SK-N-MC (cell line): Measurements from ENCODE around the gene SLC35A5.

Experiments
- DNase-seq: peaks from one replicate; pipeline ENCODE4 v3.0.0-alpha.2; 2011; ENCODE audit warnings: low read depth, low spot score
- H3K27ac ChIP-seq: fragments of 200-600 bp; sonication (generic); 2 replicates; pipeline ENCODE4 v1.5.1; 2016; ENCODE audit warnings: mixed run types
- H3K36me3 ChIP-seq: fragments of 200-600 bp; sonication (generic); 2 replicates; pipeline ENCODE4 v1.6.1; 2017; ENCODE audit warnings: antibody characterized with exemption, low read length, mixed read lengths; ENCODE audit not compliant: insufficient read depth
- H3K4me3 ChIP-seq: fragments of 200-600 bp; sonication (generic); 2 replicates; pipeline ENCODE4 v1.5.1; 2016
- H3K9ac ChIP-seq: fragments of 200-600 bp; sonication (generic); 2 replicates; pipeline ENCODE4 v1.8.0; 2017; ENCODE audit warnings: mixed run types, mixed read lengths; ENCODE audit not compliant: insufficient read length
- H3K9me3 ChIP-seq: fragments of 200-600 bp; sonication (generic); 2 replicates; pipeline ENCODE4 v1.6.1; 2017; ENCODE audit warnings: low read depth, mild to moderate bottlenecking, antibody characterized with exemption, low read length, moderate library complexity, mixed read lengths
- EZH2 ChIP-seq: fragments of 200-600 bp; sonication (generic); IDR thresholded peaks from one replicate; pipeline ENCODE4 v1.6.1; 2017; ENCODE audit warnings: antibody characterized with exemption
- FOXP2 ChIP-seq: optimal IDR thresholded peaks from 2 replicates; pipeline ENCODE3; 2011; ENCODE audit warnings: mild to moderate bottlenecking, moderate library complexity; ENCODE audit not compliant: insufficient read depth; ENCODE audit errors: extremely low read length, control extremely low read depth
- POLR2AphosphoS5 ChIP-seq: IDR thresholded peaks from 2 replicates; pipeline ENCODE4 v1.6.1; 2012; ENCODE audit warnings: mild to moderate bottlenecking, low read depth, low read length, borderline replicate concordance

SLC35A5 gene

DNA sequence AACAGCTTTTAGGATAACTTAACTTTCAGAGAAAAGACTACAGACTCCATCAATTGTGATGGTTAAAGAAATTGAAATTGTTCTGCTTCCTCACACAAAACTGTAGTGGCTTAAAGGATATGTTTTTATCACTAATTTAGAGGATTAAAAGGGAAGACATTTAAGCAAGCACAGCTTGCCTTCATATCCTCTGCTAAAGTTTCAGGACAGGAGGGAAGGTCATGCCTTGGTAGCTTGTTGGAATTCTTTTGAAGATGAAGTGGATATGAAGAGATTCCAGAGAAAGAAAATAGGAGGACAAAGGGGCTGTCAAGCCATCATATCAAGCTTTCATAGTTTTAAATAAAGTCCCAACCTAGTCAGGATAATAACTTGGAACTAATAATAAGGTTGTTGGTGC is 46.0 kb downstream of the SLC35A5 start:
- Histone ChIP-seq H3K27ac (no peak overlapping the region), H3K9ac (no peak overlapping the region), H3K9me3 (no peaks in the 10 kb centered on the region), H3K36me3 (no peaks in the 10 kb centered on the region), H3K4me3 (no peak overlapping the region)
- no peak for DNase-seq
- TF ChIP-seq EZH2 (no peak), FOXP2 (no peak), POLR2AphosphoS5 (no peak)

DNA sequence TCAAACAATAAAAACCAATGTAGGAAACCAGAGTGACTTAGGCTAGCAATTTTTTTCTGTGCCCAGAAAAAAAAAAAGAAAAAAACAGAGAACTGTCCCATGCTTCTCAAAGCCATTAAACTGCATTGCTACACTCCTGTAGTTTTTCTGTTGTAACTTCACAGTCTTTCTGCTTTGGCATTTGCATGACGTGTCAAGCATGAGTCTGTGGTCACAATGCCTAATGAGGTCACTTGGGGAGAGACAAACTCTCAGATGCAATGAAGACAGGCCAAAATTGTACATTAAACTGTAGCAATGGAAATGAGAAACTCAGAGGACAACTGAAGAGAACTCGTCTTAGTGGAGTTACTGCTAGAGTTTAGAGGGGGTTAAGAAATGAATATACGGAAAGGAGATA is 48.3 kb downstream of the SLC35A5 start:
- no peak for DNase-seq
- no peaks in the 10 kb centered on the region for H3K36me3 ChIP-seq
- no peak overlapping the region for H3K9ac ChIP-seq
- H3K27ac ChIP-seq: no peak overlapping the region
- no peaks in the 10 kb centered on the region for H3K9me3 ChIP-seq
- TF ChIP-seq POLR2AphosphoS5: no peak
- TF ChIP-seq FOXP2: no peak
- no peak for TF ChIP-seq EZH2
- H3K4me3 ChIP-seq: no peak overlapping the region

DNA sequence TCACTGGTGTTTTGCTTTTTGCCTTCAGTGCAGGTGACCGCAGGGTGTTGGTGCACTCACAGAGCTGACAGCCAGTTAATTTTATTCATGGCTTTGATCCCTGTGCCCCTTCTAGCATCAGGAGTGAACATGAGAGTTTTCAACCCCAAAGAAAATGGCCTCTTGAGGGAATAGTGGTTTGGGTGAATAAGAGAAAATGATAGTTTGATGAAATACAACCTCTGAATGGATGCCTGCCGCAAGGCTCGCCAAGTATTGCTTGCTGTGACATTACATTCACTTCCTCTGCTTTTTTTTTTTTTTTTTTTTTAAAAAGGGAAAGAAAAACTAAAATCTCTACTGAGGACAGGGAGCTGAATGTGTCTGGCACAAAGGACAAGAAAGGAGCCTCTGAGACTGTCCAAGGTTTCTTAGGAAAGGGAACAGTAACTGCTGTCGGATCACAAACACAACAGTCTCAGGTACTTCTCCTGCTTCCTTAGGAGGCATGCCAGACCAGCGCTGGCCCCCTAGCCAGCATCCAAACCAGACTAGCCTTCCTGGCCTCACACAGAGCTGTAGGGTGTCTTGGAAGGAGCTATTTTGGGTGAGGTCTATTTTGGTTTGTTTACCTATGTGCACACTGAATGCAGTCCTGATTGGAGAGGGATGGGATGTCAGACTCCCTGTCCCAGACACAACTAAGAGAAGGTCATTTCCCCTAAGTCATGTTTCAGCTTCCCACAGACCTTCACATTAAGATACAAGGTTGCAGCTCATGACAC is 50.1 kb downstream of the SLC35A5 start:
- Histone ChIP-seq H3K9ac (no peak overlapping the region), H3K4me3 (no peak overlapping the region), H3K9me3 (no peaks in the 10 kb centered on the region), H3K27ac (no peak overlapping the region), H3K36me3 (no peaks in the 10 kb centered on the region)
- TF ChIP-seq EZH2: no peak
- no peak for TF ChIP-seq FOXP2
- TF ChIP-seq POLR2AphosphoS5: no peak
- no peak for DNase-seq

DNA sequence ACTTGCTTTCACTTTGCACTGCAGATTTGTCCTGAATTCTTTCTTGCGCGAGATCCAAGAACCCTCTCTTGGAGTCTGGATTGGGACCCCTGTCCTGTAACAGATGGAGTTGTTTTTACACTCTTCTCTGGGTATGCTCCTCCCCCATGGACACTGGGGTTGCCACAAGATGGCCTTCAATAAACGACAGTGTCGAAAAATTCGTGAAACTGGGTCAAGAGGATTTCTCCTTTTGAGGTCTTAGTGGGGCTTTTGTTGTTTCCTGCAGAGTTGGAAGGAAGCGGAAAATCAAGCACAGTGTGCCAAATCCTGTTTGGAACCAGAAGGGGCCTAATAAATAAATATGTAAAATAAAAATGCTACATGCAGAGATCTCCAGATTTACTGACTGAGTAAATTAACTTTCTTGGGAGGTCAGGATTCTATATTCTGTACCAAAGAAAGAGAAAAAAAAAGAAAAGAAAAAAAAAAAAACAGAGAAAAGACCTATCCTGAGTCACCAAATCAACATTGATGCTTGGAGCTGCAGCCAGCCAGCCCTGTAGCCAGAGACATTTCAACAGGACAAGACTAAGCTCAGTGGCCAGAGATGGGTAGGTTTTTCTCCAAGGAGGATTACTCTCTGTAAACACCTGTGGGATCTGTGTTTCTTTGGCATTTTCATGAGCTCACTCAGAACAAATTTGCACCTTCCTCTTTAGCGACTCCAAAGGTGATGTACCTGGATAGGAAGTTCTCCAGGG is 54.3 kb downstream of the SLC35A5 start:
- H3K4me3 ChIP-seq: peak overlapping the region; percentile 25; the same call in 1 of the 2 replicates
- no peak for TF ChIP-seq FOXP2
- no peak for TF ChIP-seq EZH2
- TF ChIP-seq POLR2AphosphoS5: no peak
- no peaks in the 10 kb centered on the region for H3K36me3 ChIP-seq
- DNase-seq: no peak
- H3K9me3 ChIP-seq: no peaks in the 10 kb centered on the region
- no peak overlapping the region for H3K27ac ChIP-seq
- H3K9ac ChIP-seq: no peak overlapping the region

DNA sequence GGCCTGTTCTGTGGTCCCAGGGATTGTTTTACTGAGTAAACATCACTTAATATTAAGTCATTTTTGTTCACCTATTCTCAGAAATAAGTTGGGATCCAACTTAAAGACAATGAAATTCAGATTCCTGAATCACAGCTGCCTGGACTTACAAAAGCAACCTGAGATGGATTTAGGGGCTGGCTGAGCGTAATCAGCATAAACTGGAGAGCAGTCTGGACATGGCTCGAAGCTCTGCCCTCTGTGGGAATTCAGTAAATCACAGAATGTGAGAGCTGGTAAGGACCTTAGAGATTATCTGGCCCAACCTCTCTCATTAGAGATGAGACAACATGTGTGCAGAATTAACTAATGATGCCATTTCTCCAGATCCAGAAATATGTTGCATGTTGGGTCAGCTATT is 55.4 kb downstream of the SLC35A5 start:
- DNase-seq: no peak
- Histone ChIP-seq H3K4me3 (no peak overlapping the region), H3K27ac (no peak overlapping the region), H3K36me3 (no peaks in the 10 kb centered on the region), H3K9ac (no peak overlapping the region), H3K9me3 (no peaks in the 10 kb centered on the region)
- no peak for TF ChIP-seq FOXP2
- no peak for TF ChIP-seq POLR2AphosphoS5
- TF ChIP-seq EZH2: no peak

DNA sequence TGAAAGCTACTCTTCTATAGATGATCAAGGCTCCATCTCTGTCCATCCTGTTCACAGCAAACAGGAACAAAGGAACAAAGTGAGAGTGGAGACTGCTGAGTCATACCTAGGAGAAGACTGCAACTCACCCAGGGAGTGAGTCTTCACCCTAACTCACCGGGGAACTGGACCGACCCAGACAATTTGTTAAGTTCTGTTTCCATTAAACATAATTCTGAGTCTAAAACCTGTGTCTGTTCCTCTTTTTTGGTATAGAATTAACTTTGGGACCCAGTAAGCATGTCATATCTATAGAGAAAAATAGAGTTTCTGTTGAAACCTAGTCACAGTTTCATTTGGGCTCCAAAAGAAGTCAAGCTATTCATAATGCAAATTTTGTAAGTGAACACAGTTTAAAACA is 57.5 kb downstream of the SLC35A5 start:
- Histone ChIP-seq H3K4me3 (no peak overlapping the region), H3K36me3 (no peaks in the 10 kb centered on the region), H3K9me3 (no peaks in the 10 kb centered on the region), H3K9ac (no peak overlapping the region), H3K27ac (no peak overlapping the region)
- no peak for TF ChIP-seq EZH2
- no peak for TF ChIP-seq POLR2AphosphoS5
- TF ChIP-seq FOXP2: no peak
- DNase-seq: no peak

DNA sequence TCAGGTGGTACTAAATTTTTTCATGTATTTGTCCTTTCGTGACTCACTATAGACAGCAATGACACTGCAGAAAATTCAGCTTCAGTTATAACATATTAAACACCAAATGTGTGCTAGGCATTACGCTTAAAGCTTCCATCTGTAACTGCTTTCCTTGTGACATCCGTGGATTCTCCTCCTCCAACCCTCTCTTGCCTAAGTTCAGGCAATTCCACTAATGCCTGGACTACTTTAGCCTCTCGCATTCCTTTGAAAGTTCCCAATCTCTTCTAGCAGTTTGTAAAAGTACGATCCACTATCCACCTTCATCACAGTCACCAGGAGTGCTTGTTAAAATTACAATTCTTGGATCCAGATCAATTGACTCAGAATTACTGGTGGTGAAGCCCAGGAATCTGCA is 61.4 kb downstream of the SLC35A5 start:
- Histone ChIP-seq H3K9ac (no peak overlapping the region), H3K36me3 (no peaks in the 10 kb centered on the region), H3K4me3 (no peak overlapping the region), H3K27ac (no peak overlapping the region), H3K9me3 (no peaks in the 10 kb centered on the region)
- no peak for DNase-seq
- no peak for TF ChIP-seq POLR2AphosphoS5
- no peak for TF ChIP-seq EZH2
- TF ChIP-seq FOXP2: no peak

DNA sequence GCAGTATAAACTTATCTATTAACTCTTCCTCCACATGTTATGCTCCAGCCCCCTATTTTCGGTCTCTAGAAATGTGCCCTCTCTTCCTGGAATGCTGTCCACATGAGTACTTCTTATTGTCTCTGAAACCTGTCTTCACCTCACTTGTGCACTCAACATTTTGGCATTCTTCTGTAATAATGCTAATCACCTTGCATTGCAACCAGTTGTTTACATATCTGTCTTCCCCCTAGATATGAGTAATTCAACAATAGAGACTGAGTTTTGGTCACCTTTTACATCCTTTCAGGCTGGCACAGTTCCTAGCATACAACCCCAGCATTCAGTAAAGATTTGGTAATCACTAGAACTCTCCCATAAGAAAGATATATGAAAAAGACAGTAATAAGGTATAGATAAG is 61.9 kb downstream of the SLC35A5 start:
- DNase-seq: no peak
- TF ChIP-seq FOXP2: no peak
- TF ChIP-seq POLR2AphosphoS5: no peak
- no peak for TF ChIP-seq EZH2
- H3K27ac ChIP-seq: no peak overlapping the region
- H3K9me3 ChIP-seq: no peaks in the 10 kb centered on the region
- no peak overlapping the region for H3K4me3 ChIP-seq
- no peaks in the 10 kb centered on the region for H3K36me3 ChIP-seq
- H3K9ac ChIP-seq: no peak overlapping the region

DNA sequence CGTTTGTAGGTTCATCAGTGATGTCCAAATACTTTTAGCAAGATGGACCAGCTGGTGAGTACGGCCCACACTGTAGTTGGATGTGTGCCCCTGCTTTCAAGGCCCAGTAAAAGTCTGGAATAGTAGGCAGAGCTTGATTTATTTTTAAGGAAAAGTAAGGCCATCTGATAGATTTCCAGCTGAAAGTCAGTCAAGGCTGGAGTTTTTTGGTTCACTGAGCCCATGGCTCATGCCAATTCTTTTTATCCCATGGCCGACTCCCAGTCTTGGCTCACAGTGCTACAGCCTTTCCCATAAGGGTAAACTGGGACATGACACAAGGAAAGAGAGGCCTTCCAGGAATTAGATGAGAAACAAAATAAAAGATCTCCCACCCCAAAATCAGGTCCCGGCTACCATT is 65.6 kb downstream of the SLC35A5 start:
- no peaks in the 10 kb centered on the region for H3K9me3 ChIP-seq
- H3K9ac ChIP-seq: no peak overlapping the region
- DNase-seq: no peak
- no peak overlapping the region for H3K4me3 ChIP-seq
- no peak for TF ChIP-seq POLR2AphosphoS5
- TF ChIP-seq EZH2: no peak
- no peak for TF ChIP-seq FOXP2
- H3K27ac ChIP-seq: no peak overlapping the region
- no peaks in the 10 kb centered on the region for H3K36me3 ChIP-seq
